CD14-positive monocyte (primary cell): ENCODE results near the gene XPOT. TPM values are rescaled to one million over a fixed set of nuclear protein-coding genes. Genes with fewer than 3 reads are reported as not detected.

Experiments
- DNase-seq, 3 donors: peaks; one replicate each; pipeline ENCODE4 v3.0.0-alpha.2; 2011 to 2022
- H2AFZ ChIP-seq: 2 replicates; pipeline ENCODE4 v1.6.0; 2012; ENCODE audit warnings: mild to moderate bottlenecking, low read depth, low read length, inconsistent platforms; ENCODE audit not compliant: insufficient read depth, poor library complexity, severe bottlenecking
- H3K27ac ChIP-seq, 2 donors: 1 replicate in 1 of 2; 2 replicates in 1 of 2; pipeline ENCODE4 v1.5.1; 2012 to 2013; ENCODE audit warnings: low read length in 2 of 2, control low read depth in 1 of 2, inconsistent platforms in 1 of 2, low read depth in 1 of 2, mild to moderate bottlenecking in 1 of 2
- H3K27me3 ChIP-seq, 2 donors: one replicate each; pipeline versions ENCODE4 v1.6.0 to v1.6.1; 2011 to 2013; ENCODE audit warnings: low read length in 2 of 2; ENCODE audit not compliant: control insufficient read depth in 2 of 2, insufficient read depth in 2 of 2
- H3K36me3 ChIP-seq, 2 donors: replicated peaks in 1 of 2; 1 replicate in 1 of 2; 2 replicates in 1 of 2; pipeline versions ENCODE4 v1.5.1 to v1.6.1; 2012 to 2013; ENCODE audit warnings: low read length in 2 of 2, control low read depth in 1 of 2, inconsistent platforms in 1 of 2, mild to moderate bottlenecking in 1 of 2; ENCODE audit not compliant: insufficient read depth in 2 of 2, control insufficient read depth in 1 of 2
- H3K4me1 ChIP-seq, 2 donors: 1 replicate in 1 of 2; 2 replicates in 1 of 2; pipeline versions ENCODE4 v1.5.1 to v1.6.1; 2012 to 2013; ENCODE audit warnings: low read length in 2 of 2, control low read depth in 1 of 2, inconsistent platforms in 1 of 2, mild to moderate bottlenecking in 1 of 2, moderate library complexity in 1 of 2; ENCODE audit not compliant: insufficient read depth in 2 of 2, control insufficient read depth in 1 of 2
- H3K4me2 ChIP-seq: replicated peaks from 2 replicates; pipeline ENCODE3; 2012; ENCODE audit warnings: low read length, moderate library complexity, mild to moderate bottlenecking; ENCODE audit not compliant: poor library complexity, severe bottlenecking; ENCODE audit errors: extremely low read depth
- H3K4me3 ChIP-seq, 3 experiments: fragments of 200-600 bp in 1 of 3; sonication (generic) in 1 of 3; replicated peaks in 1 of 3; 1 replicate in 2 of 3; 2 replicates in 1 of 3; pipeline ENCODE4 v1.5.1; 2011 to 2013; ENCODE audit warnings: low read length in 3 of 3, mild to moderate bottlenecking in 3 of 3, control low read depth in 2 of 3, low read depth in 2 of 3, inconsistent platforms in 1 of 3, moderate library complexity in 1 of 3
- H3K79me2 ChIP-seq: 2 replicates; pipeline ENCODE4 v1.6.0; 2012; ENCODE audit warnings: mild to moderate bottlenecking, control low read depth, inconsistent platforms, low read length, moderate library complexity; ENCODE audit not compliant: insufficient read depth
- H3K9ac ChIP-seq: 2 replicates; pipeline ENCODE4 v1.6.0; 2017; ENCODE audit warnings: low read length, mild to moderate bottlenecking; ENCODE audit not compliant: insufficient read depth, poor library complexity, severe bottlenecking
- H3K9me3 ChIP-seq, 2 donors: replicated peaks in 1 of 2; 1 replicate in 1 of 2; 2 replicates in 1 of 2; pipeline versions ENCODE4 v1.5.1 to v1.6.1; 2012 to 2013; ENCODE audit warnings: low read length in 2 of 2, control low read depth in 1 of 2; ENCODE audit not compliant: control insufficient read depth in 1 of 2, insufficient read depth in 1 of 2
- H4K20me1 ChIP-seq: 2 replicates; pipeline ENCODE4 v1.6.0; 2012; ENCODE audit warnings: mild to moderate bottlenecking, low read length, control low read depth, moderate library complexity; ENCODE audit not compliant: insufficient read depth
- H3K27ac Mint-ChIP-seq, 7 donors: one replicate each; pipeline ENCODE4 v1.8.0; 2020; ENCODE audit warnings: mild to moderate bottlenecking in 7 of 7, mixed read lengths in 7 of 7, moderate library complexity in 6 of 7, inconsistent platforms in 2 of 7
- H3K27me3 Mint-ChIP-seq, 3 donors: one replicate each; pipeline ENCODE4 v1.8.0; 2021 to 2022; ENCODE audit warnings: low read depth in 3 of 3, mild to moderate bottlenecking in 3 of 3, mixed read lengths in 3 of 3, moderate library complexity in 3 of 3, inconsistent platforms in 1 of 3
- H3K36me3 Mint-ChIP-seq, 2 donors: one replicate each; pipeline ENCODE4 v1.8.0; 2020; ENCODE audit warnings: mixed read lengths in 2 of 2, inconsistent platforms in 1 of 2, mild to moderate bottlenecking in 1 of 2
- H3K4me1 Mint-ChIP-seq: one replicate; pipeline ENCODE4 v1.8.0; 2020; ENCODE audit warnings: mild to moderate bottlenecking, mixed read lengths
- H3K4me3 Mint-ChIP-seq, 2 donors: one replicate each; pipeline ENCODE4 v1.8.0; 2020; ENCODE audit warnings: mild to moderate bottlenecking in 2 of 2, mixed read lengths in 2 of 2, moderate library complexity in 1 of 2
- H3K9me3 Mint-ChIP-seq, 7 donors: one replicate each; pipeline ENCODE4 v1.8.0; 2020 to 2022; ENCODE audit warnings: mixed read lengths in 7 of 7, mild to moderate bottlenecking in 6 of 7, moderate library complexity in 6 of 7, inconsistent platforms in 2 of 7
- CTCF ChIP-seq: fragments of 200-600 bp; IDR thresholded peaks from one replicate; pipeline ENCODE4 v1.8.0; 2022; ENCODE audit warnings: antibody characterized with exemption, mild to moderate bottlenecking
- WGBS: methylation state at CpG from one replicate; pipeline ENCODE4 v1.1.5; 2013; ENCODE audit warnings: missing lambda C conversion rate; ENCODE audit not compliant: insufficient coverage; 5-methylcytosine and 5-hydroxymethylcytosine counted together
- intact Hi-C, 2 donors: fragments of 100-400 bp; cut with micrococcal nuclease; formaldehyde crosslinking; loops; one replicate each; pipeline versions ENCODE4 v1.15.0 to v1.15.1; 2023
- polyA plus RNA-seq, 3 donors: library from polyadenylated mRNA; depleted of rRNA in 1 of 3; unstranded in 2 of 3; stranded (reverse) in 1 of 3; fragments of 300-500 nt in 2 of 3; fragments of >200 nt in 1 of 3; fragmentation: Illumina TruSeq in 2 of 3; gene quantifications; 1 replicate in 2 of 3; 2 replicates in 1 of 3; pipeline ENCODE4 v1.2.3, GENCODE V29; 2012 to 2021

XPOT gene
- polyA plus RNA-seq, 3 donors, result 18.3 to 19.9 (median 19.3) TPM

- TF ChIP-seq CTCF, result no peak
- intact Hi-C loops, result loop anchor here in 1 of 2 donors (10.0 kb wide), 1 partner anchor 72 kb away; no protein-coding TSS in a partner anchor
- Histone ChIP-seq H3K9ac (no peak overlapping the region), H3K4me2 (no peak overlapping the region), H3K4me1 (peaks cover 9 to 17% of the 10 kb centered on the region in 2 donors), H3K9me3 (no peaks in the 10 kb centered on the region), H3K4me3 (no peak overlapping the region), H3K79me2 (no peaks in the 10 kb centered on the region), H4K20me1 (no peaks in the 10 kb centered on the region), H3K27me3 (no peaks in the 10 kb centered on the region), H3K27ac (no peak overlapping the region), H2AFZ (no peak overlapping the region), H3K36me3 (peaks cover 61 to 86% of the 10 kb centered on the region in 2 donors)
- peaks cover 14% of the 10 kb centered on the region for H3K4me1 Mint-ChIP-seq
- whole genome bisulfite sequencing, result no CpG with 5 or more reads among the region's 2 CpGs
- peaks cover 62 to 80% of the 10 kb centered on the region in 2 donors for H3K36me3 Mint-ChIP-seq
- peaks cover 0 to 1% (median 0%) of the 10 kb centered on the region in 3 donors for H3K27me3 Mint-ChIP-seq
- no peak overlapping the region for H3K27ac Mint-ChIP-seq
- H3K4me3 Mint-ChIP-seq, result no peak overlapping the region
- DNase-seq, result no peak
- peaks cover 0 to 2% (median 0%) of the 10 kb centered on the region in 7 donors for H3K9me3 Mint-ChIP-seq
These were observed 92.7 kb downstream of the XPOT start for GRCh38 chr12:64496839-64497400.

GRCh38 chr12:64497484-64497883 lies 93.3 kb downstream of the XPOT start:
- Mint-ChIP-seq H3K27ac (no peak overlapping the region), H3K27me3 (peaks cover 0 to 1% (median 0%) of the 10 kb centered on the region in 3 donors)

More at GRCh38 chr12:64497484-64497883, 93.3 kb downstream of the XPOT start:
- Mint-ChIP-seq H3K36me3 (peaks cover 63 to 79% of the 10 kb centered on the region in 2 donors), H3K9me3 (peaks cover 0 to 2% (median 0%) of the 10 kb centered on the region in 7 donors), H3K4me3 (no peak overlapping the region), H3K4me1 (peaks cover 14% of the 10 kb centered on the region)
- Histone ChIP-seq H3K27ac (no peak overlapping the region), H2AFZ (no peak overlapping the region), H3K4me1 (peaks cover 9 to 17% of the 10 kb centered on the region in 2 donors), H3K4me3 (no peak overlapping the region), H3K9ac (no peak overlapping the region), H4K20me1 (no peaks in the 10 kb centered on the region), H3K27me3 (no peaks in the 10 kb centered on the region), H3K4me2 (no peak overlapping the region), H3K79me2 (no peaks in the 10 kb centered on the region), H3K9me3 (no peaks in the 10 kb centered on the region), H3K36me3 (peaks cover 58 to 86% of the 10 kb centered on the region in 2 donors)
- intact Hi-C loops, result loop anchor here in 1 of 2 donors (10.0 kb wide), 1 partner anchor 73 kb away; no protein-coding TSS in a partner anchor
- no peak for TF ChIP-seq CTCF
- no peak for DNase-seq
- WGBS, result no CpG with 5 or more reads among the region's 1 CpG
